SKM-1 treated with dmso at 0.1 percent for 144 hours (cell line): ENCODE data around the gene STK39.
A peak's percentile ranks its signal among the peaks of the same experiment; 100 is the strongest.
"Not testable (repeated sequence)": the region's sequence is repeated elsewhere in the genome, so short reads cannot be mapped to it uniquely, and the experiment has no call there.

Experiments
- DNase-seq: peaks from one replicate; lab custom pipeline; 2025; ENCODE audit not compliant: unreplicated experiment; lab: John Stamatoyannopoulos, UW

Gene STK39

DNA sequence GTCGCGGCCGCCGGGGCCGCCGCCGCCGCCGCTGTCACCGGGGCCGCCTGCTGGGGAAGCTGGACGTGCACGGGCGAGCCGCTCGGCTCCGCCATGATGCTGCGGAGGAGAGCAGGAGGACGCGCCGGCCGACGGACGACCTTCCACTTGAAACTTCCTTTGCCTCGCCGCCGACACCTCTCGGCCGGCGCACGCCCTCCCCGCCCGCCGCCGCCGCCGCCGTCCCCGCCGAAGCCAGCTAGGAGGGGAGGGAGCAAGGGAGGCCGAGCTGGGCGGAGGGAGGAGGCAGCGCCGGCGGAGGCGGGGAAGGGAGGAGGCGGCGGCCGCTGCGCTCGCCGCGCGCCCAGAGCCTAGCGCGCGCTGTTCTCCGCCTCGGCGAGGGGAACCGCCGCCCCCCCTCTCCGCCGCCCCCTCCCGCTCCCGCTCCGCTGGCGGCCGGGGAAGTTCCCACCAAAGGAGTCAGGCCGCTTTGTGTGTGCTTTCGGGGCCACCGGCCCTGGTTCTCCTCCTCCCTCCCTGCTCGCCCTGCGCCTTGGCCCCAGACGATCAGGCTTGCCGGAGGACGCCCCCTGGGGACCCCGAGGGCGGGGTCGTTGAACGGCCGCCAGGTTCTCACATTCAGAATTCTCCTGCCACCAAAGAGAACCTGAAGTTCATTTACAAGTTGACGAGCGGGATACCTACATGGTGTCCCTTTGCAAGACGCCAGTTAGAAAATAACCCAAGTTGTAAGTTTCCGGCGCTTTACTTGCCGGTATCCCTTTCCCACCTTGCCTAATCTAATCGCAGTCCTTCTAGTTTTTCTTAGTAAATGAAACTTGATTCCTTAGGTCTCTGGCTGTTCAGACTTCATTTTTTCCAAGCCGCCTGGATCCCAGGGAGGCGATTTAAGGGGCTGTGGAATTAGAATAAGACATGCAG is at the start of gene STK39:
TSS of gene STK39 (minus strand) at position 255 of the 921 bp plus-strand sequence. CDS start at position 95, 160 bp downstream.
- peak; percentile 73 for DNase-seq

DNA sequence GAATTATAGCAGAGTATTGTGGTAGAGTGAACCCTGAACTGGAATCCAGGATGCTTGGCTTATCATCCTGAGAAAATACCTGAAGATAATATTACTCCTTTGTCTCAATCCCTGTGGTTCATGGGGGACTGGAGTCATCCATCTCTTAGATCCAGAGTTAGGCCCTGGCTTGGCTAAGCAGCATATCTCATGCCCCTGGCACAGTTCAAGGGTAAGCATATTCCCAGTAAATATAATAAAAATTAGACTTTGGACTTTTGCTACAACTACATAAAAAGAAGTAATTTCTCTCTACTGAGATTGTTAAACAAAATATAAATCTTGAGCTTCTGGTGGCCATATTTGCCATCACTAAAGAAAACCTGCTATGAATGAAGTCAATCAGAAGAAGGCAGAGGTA is 47.7 kb upstream of the STK39 start:
- no peak for DNase-seq

GRCh38 chr2:168294409-168294808 is 47.0 kb upstream of the STK39 start:
- DNase-seq, result no peak

DNA sequence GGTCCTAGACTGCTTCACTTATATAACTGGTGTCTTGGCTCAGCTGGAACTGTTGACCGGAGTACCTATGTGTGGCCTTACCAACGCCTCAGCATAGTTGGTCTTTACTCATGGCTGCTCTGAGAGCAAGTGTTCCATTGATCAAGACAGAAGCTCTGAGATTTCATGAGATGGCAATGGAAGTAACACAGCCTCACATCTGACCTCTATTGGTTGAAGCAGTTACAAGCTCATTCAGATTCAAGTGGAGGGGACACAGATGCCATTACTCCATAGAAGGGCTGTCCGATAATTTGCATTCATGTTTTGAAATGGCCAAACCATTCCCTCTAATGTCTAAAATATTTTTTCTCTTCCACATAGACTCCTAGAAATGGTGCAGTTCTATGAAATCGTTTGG is 46.4 kb upstream of the STK39 start:
- no peak for DNase-seq

- no peak for DNase-seq
Observed at GRCh38 chr2:168290391-168290790, 43.0 kb upstream of the STK39 start.

- no peak for DNase-seq
Observed at GRCh38 chr2:168289880-168290279, 42.5 kb upstream of the STK39 start.

DNA sequence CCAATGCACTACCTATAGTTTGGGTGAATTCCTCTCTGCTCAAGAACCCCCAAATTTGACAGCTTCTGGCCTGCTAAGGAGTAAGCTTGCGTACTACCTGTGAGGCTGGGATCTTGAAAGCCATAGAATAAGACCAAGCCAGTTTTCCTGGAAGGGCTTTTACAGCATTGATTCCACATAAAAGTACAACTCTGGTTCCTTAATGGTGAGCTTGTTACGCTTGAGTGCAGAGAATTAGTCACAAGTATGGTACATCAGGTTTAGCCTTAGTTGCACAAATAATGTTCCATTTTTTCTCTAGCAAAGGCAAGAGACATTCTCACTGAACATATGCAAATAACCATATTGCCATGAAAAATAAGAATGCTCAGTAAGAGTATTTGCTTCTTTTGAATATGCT is 39.1 kb upstream of the STK39 start:
- no peak for DNase-seq

GRCh38 chr2:168278424-168278888 is 31.1 kb upstream of the STK39 start:
- DNase-seq, result no peak

GRCh38 chr2:168277276-168277675 is 29.9 kb upstream of the STK39 start:
- no peak for DNase-seq

DNA sequence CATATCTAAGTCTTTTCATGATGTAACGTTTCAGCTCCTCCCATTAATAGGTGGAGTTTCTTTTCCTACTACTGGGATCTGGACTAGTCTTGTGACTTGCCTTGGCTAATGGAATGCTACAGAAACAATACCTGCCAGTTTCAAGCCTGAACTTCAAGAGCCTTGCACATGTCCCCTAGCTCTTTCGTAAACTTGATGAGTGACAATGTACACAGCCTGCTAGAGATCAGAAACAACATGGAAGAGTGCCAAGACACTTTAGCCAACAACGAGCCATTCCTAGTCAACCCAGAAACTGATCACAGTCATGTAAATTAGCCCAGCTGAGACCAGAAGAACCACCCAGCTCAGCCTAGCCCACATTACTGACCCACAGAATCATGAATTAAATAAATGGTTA is 24.8 kb upstream of the STK39 start:
- no peak for DNase-seq

GRCh38 chr2:168262926-168263325 is 15.5 kb upstream of the STK39 start:
- DNase-seq, result not testable (repeated sequence)

GRCh38 chr2:168256448-168256847 is 9.1 kb upstream of the STK39 start:
- DNase-seq, result no peak

DNA sequence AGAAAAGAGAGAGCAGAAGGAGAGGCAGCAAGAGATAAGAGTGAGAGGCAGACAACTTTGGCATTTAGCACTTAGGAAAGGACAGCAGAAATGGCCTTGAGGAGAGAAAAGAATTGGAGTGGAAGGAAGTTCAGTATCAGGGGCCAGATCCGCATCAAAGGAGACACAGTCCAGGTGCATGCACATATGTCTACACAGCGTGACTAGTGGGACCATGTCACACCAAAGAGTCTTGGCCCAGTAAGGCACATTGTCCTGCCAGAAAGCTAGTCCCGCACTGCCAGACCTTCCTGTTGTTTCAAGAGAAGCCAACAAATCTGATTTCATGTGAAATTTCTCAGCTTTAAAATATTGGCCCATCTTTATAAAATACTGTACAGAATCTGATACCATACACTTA is 8.5 kb upstream of the STK39 start:
- no peak for DNase-seq

DNA sequence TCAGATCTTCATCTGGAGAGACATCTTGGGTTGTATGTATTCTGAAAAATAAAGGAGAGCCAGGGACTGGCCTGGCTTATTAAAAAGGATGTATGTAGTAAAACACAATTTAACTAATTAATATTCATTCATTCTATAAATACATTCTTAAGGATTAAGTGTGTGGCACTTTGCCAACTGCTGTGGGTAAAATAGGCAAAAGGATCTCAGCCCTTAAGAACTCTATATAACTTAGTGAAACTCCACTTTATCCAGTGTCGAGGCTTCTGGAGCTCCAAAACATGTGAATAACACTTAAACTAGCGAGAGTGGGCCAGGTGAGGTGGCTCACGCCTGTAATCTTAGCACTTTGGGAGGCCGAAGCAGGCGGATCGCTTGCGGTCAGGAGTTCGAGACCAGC is 7.7 kb upstream of the STK39 start:
- DNase-seq, result no peak

DNA sequence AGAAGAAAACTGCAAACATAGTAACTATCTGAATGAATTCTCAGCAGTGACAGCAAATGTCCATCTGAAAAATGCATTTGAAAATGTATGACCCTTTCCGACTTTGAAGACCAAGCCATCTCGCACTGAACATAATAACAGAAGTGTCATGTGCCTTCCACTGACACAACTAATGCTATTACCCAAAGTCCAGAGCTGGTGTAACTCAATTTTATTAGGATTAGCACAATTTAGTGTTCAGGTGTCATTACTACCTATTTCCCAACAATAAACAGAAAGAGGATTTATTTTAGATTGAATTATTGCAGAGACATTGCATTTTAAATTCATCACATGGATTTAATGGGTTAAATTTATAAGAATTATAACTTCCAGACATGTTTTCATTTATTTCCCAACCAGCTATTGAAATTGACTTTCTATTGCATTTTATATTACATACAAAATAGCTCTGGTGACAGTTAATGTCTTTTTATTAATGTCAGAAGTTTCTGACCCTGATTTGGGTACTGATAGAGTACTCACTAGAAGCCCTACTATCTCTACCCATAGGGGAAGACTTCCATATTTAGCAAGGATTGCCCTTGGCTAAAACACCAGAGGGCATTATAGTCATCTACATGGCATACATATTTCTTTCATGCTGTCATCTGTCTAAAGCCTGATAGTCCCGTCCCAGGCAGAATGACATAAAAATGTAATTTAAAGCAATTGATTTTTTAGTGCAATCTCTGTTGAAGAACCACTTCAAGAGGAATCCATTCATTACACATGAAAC is 7.0 kb upstream of the STK39 start:
- no peak for DNase-seq

DNA sequence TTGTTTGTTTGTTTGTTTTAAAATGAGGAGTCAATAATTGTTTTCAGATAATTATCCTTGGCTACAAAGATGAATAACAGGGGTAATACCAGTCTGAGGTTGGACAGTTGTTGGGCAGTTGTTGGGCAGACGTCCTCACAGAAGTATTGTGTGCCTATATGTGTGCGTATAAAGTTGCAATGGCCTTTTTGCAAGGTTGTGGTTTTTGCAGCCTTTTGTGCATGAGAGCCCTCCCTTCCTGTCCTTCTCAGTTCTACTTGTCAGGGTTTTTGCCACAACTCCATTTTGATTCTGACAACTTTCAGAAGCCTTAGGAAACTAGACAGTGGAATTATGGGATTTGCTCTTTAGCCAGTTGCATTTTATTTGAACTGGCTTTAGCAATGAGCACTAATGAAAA is 6.0 kb upstream of the STK39 start:
- no peak for DNase-seq

DNA sequence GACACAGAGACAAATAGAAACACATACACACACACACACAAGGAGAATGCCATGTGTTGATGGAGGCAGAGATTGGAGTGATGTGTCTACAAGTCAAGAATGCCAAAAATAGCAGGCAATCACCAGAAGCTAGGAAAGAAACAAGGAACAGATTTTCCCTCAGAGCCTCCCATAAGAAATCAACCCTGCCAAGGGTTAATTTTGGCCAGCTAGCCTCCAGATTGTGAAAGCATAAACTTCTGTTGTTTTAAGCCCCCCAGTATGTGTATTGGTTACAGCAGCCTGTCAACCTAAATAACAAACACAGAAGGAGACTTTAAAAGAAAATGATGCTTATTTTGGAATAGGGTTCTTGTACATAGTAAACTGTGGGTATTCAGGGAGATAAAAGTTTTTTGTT is 5.6 kb upstream of the STK39 start:
- no peak for DNase-seq

DNA sequence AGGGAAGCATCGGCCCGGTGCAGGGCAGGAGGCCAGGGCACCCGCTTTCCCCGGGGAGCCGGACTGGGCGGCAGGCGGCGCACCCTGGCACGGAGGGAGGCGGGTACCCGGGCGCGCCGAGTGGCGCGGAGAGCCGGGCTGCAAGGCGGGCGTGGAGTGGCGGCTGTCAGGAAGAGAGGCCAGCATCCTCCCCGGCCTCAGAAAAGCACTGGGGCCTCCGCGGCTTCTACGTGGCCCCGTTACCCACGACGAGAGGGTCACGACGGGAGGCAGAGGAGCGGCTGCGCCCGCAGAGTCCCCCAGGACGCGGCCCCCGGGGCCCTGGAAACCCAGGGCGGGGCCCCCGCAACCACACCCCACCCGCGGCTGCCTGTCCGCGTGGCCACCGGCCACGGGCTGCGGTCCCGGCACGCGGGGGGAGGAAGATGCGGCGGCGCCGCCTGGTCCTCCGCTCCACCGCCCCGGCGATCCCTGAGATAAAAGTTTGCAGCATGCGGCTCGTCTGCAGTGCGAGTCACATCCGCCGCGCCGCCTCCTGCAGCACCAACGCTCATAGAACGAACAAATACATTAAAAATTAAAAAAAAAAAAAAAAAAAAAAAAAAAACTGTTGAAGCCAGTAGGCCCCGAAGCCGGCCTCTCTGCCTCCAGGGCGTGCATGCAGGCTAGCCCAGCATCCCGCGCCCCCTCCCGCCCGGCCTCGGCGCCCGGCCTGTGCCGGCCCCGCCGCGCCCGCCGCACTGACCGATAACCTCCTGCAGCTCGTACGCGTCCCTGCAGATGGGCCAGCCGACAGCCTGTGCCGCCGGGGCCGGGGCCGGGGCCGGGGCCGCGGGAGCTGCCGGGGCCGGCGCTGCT is 683 bp downstream of the STK39 start:
- peak; percentile 37 for DNase-seq

DNA sequence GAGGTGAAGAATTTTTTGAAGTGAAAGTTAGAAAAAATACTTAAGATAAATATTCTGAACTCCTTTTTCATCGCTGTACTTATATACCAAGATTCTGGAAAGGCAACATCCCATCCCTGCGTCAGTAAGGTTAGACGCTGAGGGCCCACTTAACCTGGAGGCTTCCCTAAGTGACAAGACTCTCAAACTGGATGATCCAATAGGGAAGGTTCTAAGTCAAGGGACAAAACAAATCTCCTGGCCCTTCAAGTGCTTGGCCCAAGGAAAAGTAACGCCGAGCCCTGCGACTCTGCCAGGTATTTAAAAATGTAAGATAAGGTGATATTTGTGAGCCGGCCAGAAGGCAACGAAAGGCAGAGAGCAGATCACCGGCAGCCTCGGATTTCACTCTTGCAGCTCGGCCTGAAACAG is 1.3 kb downstream of the STK39 start:
- no peak for DNase-seq

GRCh38 chr2:168245074-168245825 is 2.1 kb downstream of the STK39 start:
- no peak for DNase-seq
